SU-DHL-6 (cell line): Measurements from ENCODE around the gene PPM1H.

Experiments
- CTCF ChIP-seq: fragments of 200-600 bp; sonication (generic); IDR thresholded peaks from one replicate; pipeline ENCODE4 v1.5.1; 2017; ENCODE audit warnings: antibody characterized with exemption, mild to moderate bottlenecking, low read length, moderate library complexity; ENCODE audit not compliant: insufficient read depth, poor library complexity, severe bottlenecking
- EZH2phosphoT487 ChIP-seq: fragments of 200-600 bp; sonication (generic), shearing (Covaris generic); conservative IDR thresholded peaks from 2 replicates; pipeline ENCODE4 v1.6.1; 2018; ENCODE audit warnings: mild to moderate bottlenecking, antibody characterized with exemption, low read length, moderate library complexity, mixed read lengths

DNA sequence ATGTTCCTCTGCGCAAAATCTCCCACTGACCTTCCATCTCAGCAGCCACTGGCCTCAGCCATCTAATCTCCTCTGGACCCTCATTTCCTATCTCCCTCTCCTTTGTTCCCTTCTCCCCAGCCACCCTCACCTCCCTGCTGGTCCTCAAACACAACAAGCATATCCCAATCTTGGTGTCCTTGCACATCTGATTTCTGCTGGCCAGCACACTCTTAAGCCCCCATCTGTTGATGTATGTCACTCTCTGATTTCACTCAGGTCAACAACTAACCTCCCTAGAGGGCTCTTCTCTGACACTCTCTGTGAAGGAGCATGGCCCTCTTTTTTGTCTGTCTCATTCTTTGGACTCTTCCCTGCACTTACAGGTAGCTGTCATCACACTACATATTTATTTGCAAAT lies 25.6 kb downstream of the PPM1H start:
- no peak for TF ChIP-seq EZH2phosphoT487
- no peak for TF ChIP-seq CTCF
